Stomach (tissue), 9 donors: ENCODE results near the gene TRAPPC6A. TPM values are rescaled to one million over a fixed set of nuclear protein-coding genes. Genes with fewer than 3 reads are reported as not detected.

ENCODE experiments used
- DNase-seq, 2 donors: peaks; one replicate each; pipeline versions ENCODE4 v3.0.0 to v3.0.0-alpha.2; 2013 to 2019
- H3K27ac ChIP-seq, 5 donors: fragments of 200-600 bp in 4 of 5; sonication (generic) in 4 of 5; one replicate each; pipeline ENCODE4 v1.5.1; 2013 to 2019; ENCODE audit warnings: mild to moderate bottlenecking in 1 of 5, moderate library complexity in 1 of 5
- H3K27me3 ChIP-seq, 3 donors: fragments of 200-600 bp; sonication (generic); one replicate each; pipeline ENCODE4 v1.5.1; 2017 to 2019; ENCODE audit warnings: mixed run types in 1 of 3
- H3K36me3 ChIP-seq, 4 donors: fragments of 200-600 bp; sonication (generic); 1 replicate in 3 of 4; 2 replicates in 1 of 4; pipeline ENCODE4 v1.5.1; 2016 to 2019
- H3K4me1 ChIP-seq, 4 donors: fragments of 200-600 bp; sonication (generic); one replicate each; pipeline ENCODE4 v1.5.1; 2016 to 2019
- H3K4me3 ChIP-seq, 4 donors: fragments of 200-600 bp; sonication (generic) in 3 of 4; one replicate each; pipeline ENCODE4 v1.5.1; 2016 to 2019; ENCODE audit warnings: mild to moderate bottlenecking in 1 of 4
- H3K9me3 ChIP-seq, 4 donors: fragments of 200-600 bp; sonication (generic); one replicate each; pipeline ENCODE4 v1.5.1; 2016 to 2019
- EP300 ChIP-seq: sonication (generic); formaldehyde crosslinking; IDR thresholded peaks from one replicate; pipeline ENCODE4 v1.6.1; 2017; ENCODE audit warnings: antibody characterized with exemption
- POLR2A ChIP-seq, 4 donors: fragments of 450-650 bp; IDR thresholded peaks; one replicate each; pipeline ENCODE4 v1.6.1; 2016; ENCODE audit warnings: antibody characterized with exemption in 4 of 4, control low read depth in 2 of 4, mild to moderate bottlenecking in 1 of 4, moderate library complexity in 1 of 4
- POLR2AphosphoS5 ChIP-seq, 3 donors: sonication (generic); formaldehyde crosslinking; IDR thresholded peaks; one replicate each; pipeline ENCODE4 v1.6.1; 2016; ENCODE audit warnings: antibody characterized with exemption in 3 of 3
- whole genome bisulfite sequencing, 5 donors: extraction: QIAGEN DNeasy Blood & Tissue Kit in 3 of 5; methylation state at CpG; one replicate each; pipeline versions ENCODE4 v1.1.5 to v1.1.7; 2013 to 2018; 5-methylcytosine and 5-hydroxymethylcytosine counted together
- intact Hi-C: fragments of 100-400 bp; cut with DNase I; formaldehyde crosslinking; loops from one replicate; pipeline ENCODE4 v1.15.1; 2023; ENCODE audit warnings: low total_unique reads
- polyA plus RNA-seq, 3 donors: library from polyadenylated mRNA; stranded (reverse); fragments of 200-250 nt; gene quantifications; one replicate each; pipeline ENCODE4 v1.2.3, GENCODE V29; 2013
- total RNA-seq, 5 donors: library from RNA; depleted of rRNA; stranded (reverse); fragments of >200 nt; gene quantifications; one replicate each; pipeline versions ENCODE4 v1.1.0 to v1.2.3, GENCODE V29; 2014 to 2016
- TF ChIP-seq, protein P1 (sequence below), 7 experiments: fragments of 450-650 bp in 4 of 7; fragments of 200-600 bp in 3 of 7; sonication (generic) in 3 of 7; IDR thresholded peaks; one replicate each; pipeline ENCODE4 v1.5.1; 2016 to 2019; ENCODE audit warnings: antibody characterized with exemption in 7 of 7, control low read depth in 2 of 7, mild to moderate bottlenecking in 1 of 7
- donor health status: healthy with polysubstance abuse.
- donor health status: Bipolar disorder and iron deficiency.
- donor health status: healthy.

Gene TRAPPC6A
- total and polyA plus RNA-seq, 8 donors = 8.7 to 59.4 (median 40.7) TPM; not detected in 1

DNA sequence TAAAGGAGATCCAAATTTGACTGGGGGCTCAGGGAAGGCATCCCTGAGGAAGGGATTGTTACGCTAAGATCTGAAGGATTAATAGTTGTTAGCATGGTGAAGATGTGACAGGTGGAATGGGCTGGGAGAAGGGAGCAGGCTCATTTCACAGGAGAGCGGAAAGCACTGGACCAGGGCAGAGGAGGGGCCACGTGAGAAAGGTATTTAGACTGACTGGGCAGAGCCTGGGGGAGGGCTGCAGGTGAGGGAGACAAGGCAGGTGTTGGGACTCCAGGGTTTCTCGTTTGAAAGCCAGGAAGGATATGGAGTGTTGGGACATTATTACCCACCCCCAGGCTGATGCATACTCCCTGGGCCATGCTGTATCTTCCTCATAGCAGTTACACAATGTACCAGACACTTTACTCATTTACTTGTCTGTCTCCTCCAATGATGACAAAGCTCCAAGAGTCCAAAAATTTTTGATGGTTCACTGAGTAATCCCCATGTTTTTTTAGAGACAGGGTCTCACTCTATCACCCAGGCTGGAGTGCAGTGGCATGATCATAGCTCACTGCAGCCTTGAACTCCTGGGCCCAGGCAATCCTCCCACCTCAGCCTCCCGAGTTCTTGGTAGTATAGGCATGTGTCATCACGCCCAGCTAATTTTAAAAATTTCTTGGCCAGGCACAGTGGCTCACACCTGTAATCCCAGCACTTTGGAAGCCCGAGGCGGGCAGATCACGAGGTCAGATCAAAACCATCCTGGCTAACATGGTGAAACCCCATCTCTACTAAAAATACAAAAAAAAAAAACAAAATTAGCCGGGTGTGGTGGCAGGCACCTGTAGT lies 2.3 kb downstream of the TRAPPC6A start:
- peaks cover 21 to 54% (median 44%) of the 10 kb centered on the region in 4 donors for H3K4me1 ChIP-seq
- intact Hi-C loops = no loop called here
- H3K27ac ChIP-seq = no peak overlapping the region
- no peak for DNase-seq
- H3K27me3 ChIP-seq = no peaks in the 10 kb centered on the region
- H3K9me3 ChIP-seq = no peaks in the 10 kb centered on the region
- 79 to 88% (median 85%) methylated on average over 10 of the region's 10 CpGs for WGBS, 5 donors
- H3K4me3 ChIP-seq = no peak overlapping the region
- TF ChIP-seq POLR2AphosphoS5 (IDR thresholded peaks at IDR 0.05) (no peak), EP300 (no peak), POLR2A (IDR thresholded peaks at IDR 0.05) (no peak)
- TF ChIP-seq, protein P1, sequence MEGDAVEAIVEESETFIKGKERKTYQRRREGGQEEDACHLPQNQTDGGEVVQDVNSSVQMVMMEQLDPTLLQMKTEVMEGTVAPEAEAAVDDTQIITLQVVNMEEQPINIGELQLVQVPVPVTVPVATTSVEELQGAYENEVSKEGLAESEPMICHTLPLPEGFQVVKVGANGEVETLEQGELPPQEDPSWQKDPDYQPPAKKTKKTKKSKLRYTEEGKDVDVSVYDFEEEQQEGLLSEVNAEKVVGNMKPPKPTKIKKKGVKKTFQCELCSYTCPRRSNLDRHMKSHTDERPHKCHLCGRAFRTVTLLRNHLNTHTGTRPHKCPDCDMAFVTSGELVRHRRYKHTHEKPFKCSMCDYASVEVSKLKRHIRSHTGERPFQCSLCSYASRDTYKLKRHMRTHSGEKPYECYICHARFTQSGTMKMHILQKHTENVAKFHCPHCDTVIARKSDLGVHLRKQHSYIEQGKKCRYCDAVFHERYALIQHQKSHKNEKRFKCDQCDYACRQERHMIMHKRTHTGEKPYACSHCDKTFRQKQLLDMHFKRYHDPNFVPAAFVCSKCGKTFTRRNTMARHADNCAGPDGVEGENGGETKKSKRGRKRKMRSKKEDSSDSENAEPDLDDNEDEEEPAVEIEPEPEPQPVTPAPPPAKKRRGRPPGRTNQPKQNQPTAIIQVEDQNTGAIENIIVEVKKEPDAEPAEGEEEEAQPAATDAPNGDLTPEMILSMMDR (IDR thresholded peaks at IDR 0.05) = no peak
- no peaks in the 10 kb centered on the region for H3K36me3 ChIP-seq

DNA sequence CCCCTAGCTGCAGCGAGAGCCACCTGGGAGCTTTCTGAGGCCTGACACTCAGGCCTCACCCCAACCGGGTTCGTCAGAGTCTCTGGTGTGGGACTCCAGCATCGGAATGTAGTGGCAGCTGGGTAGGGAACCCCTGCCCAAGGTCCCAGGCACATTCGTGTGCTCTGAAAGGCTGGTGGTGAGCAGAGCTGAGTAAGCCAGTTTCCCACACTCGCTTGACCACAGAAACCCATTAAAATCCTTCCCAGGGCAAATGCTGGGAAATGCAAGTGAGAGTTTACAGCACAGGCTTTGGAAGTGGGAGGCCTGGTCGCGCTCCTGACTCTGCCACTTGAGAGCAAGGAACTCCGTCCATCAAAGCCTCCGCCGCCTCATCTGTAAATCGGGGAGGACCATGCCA lies 4.2 kb downstream of the TRAPPC6A start:
- no peak overlapping the region for H3K4me3 ChIP-seq
- WGBS, 5 donors = 84 to 91% (median 86%) methylated on average over 8 to 12 of the region's 12 CpGs
- peaks cover 4 to 53% (median 30%) of the 10 kb centered on the region in 4 donors for H3K4me1 ChIP-seq
- TF ChIP-seq POLR2AphosphoS5 (IDR thresholded peaks at IDR 0.05) (no peak), POLR2A (IDR thresholded peaks at IDR 0.05) (no peak), EP300 (no peak)
- TF ChIP-seq, protein P1 (IDR thresholded peaks at IDR 0.05) = no peak
- peaks cover 0 to 4% (median under 1%) of the 10 kb centered on the region in 4 donors for H3K36me3 ChIP-seq
- H3K9me3 ChIP-seq = no peaks in the 10 kb centered on the region
- intact Hi-C loops = no loop called here
- DNase-seq = no peak
- H3K27me3 ChIP-seq = no peaks in the 10 kb centered on the region
- no peak overlapping the region for H3K27ac ChIP-seq

DNA sequence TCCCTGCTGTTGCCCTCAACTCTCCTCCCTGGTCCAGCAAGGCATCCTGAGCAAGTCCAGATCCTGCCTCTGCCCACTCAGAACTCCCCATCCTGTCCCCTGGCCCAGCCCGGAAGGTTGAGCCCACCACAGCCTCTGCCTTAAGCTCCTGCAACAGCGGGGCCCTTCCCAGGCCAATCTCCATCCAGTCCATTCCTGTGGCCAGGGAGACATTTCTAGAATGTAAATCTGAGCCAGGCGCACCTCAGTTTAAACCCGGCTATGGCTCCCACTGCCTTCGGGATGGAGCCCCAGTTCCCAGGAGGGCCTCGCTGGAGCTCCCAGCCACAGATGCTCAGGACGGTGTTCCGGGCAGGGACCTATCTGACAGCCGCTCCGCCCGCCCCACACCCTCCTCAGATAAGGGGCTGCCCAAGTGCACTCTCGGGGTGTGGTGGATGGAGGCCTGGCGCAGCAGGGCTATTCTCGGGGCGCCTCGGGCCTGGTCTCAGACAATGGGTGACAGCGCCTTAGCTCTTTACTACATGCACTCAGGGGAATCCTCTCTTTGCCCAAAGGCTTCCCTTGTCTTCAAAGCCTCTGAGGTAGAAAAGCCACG lies 5.3 kb downstream of the TRAPPC6A start:
- H3K4me1 ChIP-seq = peaks cover 4 to 52% (median 28%) of the 10 kb centered on the region in 4 donors
- peaks cover 0 to 6% (median 2%) of the 10 kb centered on the region in 4 donors for H3K36me3 ChIP-seq
- H3K4me3 ChIP-seq = no peak overlapping the region
- 66 to 87% (median 74%) methylated on average over 9 to 17 of the region's 18 CpGs for WGBS, 5 donors
- no peaks in the 10 kb centered on the region for H3K9me3 ChIP-seq
- no peaks in the 10 kb centered on the region for H3K27me3 ChIP-seq
- H3K27ac ChIP-seq = no peak overlapping the region
- intact Hi-C loops = no loop called here
- peak in 1 of 2 donors; percentile 12 for DNase-seq
- TF ChIP-seq EP300 (no peak), POLR2A (IDR thresholded peaks at IDR 0.05) (no peak), POLR2AphosphoS5 (IDR thresholded peaks at IDR 0.05) (no peak)
- TF ChIP-seq, protein P1 (IDR thresholded peaks at IDR 0.05) = no peak

DNA sequence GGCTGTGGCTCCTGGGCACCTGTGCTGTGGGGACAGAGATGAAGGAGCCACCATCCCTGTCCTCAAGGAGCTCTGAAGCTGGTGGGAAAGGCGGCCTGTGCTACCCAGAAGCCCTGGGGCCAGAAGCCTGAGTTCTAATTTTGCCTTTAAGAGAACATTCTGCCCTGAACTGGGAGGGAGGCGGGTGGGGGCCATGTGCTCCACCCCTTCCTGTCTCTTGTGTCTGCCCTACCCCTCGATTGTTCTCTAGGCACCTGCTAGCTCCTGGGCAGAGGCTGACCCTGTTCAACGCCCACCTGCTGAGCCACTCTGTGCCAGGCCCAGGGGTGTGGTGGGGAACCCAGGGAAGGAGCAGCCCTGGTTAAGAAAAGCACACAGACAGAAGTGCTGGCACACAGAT lies 5.9 kb downstream of the TRAPPC6A start:
- H3K27me3 ChIP-seq = no peaks in the 10 kb centered on the region
- H3K4me1 ChIP-seq = peaks cover 1 to 46% (median 23%) of the 10 kb centered on the region in 4 donors
- H3K4me3 ChIP-seq = no peak overlapping the region
- TF ChIP-seq POLR2A (IDR thresholded peaks at IDR 0.05) (no peak), POLR2AphosphoS5 (IDR thresholded peaks at IDR 0.05) (no peak), EP300 (no peak)
- TF ChIP-seq, protein P1 (IDR thresholded peaks at IDR 0.05) = no peak
- H3K36me3 ChIP-seq = peaks cover 0 to 6% (median 2%) of the 10 kb centered on the region in 4 donors
- H3K9me3 ChIP-seq = no peaks in the 10 kb centered on the region
- H3K27ac ChIP-seq = no peak overlapping the region
- peak in 1 of 2 donors; percentile 18 for DNase-seq
- 44 to 50% (median 50%) methylated on average over 1 to 4 of the region's 4 CpGs for WGBS, 5 donors
- intact Hi-C loops = no loop called here
